ENCODE data around the gene ATG4C.

DNA sequence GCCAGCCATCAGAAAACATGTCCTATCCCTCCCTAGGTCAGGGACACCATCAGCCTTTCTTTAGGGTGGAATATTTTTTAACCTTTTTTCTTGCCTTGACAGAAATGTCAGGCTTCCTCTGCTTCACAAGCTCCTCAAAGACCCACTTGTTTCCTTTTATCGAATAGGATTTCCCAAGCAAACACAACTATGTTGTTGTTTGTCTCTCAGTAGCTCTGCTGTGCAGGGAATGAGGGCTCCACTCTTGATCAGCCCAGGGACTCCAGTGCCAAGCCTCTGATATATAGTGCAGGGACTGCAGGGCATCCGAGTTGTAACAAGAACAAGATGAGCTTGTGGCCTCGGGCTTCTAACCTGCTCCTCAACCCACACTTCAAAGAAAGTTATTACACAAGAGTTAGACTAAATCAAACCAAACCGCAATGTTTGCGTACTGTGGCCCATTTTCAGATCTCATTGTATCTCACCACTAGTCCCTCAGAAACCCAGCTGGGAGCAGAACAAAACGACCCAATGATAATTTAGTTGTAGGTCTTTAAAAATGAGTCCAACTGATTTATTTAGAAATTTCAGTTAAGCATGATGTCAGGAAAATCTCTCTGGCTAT, 108.1 kb downstream of the ATG4C start:
- TF ChIP-seq, protein P1, sequence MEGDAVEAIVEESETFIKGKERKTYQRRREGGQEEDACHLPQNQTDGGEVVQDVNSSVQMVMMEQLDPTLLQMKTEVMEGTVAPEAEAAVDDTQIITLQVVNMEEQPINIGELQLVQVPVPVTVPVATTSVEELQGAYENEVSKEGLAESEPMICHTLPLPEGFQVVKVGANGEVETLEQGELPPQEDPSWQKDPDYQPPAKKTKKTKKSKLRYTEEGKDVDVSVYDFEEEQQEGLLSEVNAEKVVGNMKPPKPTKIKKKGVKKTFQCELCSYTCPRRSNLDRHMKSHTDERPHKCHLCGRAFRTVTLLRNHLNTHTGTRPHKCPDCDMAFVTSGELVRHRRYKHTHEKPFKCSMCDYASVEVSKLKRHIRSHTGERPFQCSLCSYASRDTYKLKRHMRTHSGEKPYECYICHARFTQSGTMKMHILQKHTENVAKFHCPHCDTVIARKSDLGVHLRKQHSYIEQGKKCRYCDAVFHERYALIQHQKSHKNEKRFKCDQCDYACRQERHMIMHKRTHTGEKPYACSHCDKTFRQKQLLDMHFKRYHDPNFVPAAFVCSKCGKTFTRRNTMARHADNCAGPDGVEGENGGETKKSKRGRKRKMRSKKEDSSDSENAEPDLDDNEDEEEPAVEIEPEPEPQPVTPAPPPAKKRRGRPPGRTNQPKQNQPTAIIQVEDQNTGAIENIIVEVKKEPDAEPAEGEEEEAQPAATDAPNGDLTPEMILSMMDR (IDR thresholded peaks at IDR 0.05): no peak
- no peak for TF ChIP-seq POLR2A (IDR thresholded peaks at IDR 0.05)
